WTC11 (cell line): ENCODE measurements around the gene GPR18. TPM values are rescaled to one million over a fixed set of nuclear protein-coding genes. Genes with fewer than 3 reads are reported as not detected.

ENCODE experiments used
- ATAC-seq: fragments of 200-7000 bp; cut with Tn5 transposase; 2 replicates; pipeline ENCODE4 v1.10.0; 2021; ENCODE audit warnings: mild to moderate bottlenecking, moderate library complexity
- CTCF ChIA-PET: fragments of 300-600 bp; sonication (Branson Sonifier 250); formaldehyde crosslinking; loops from one replicate; lab custom pipeline; 2021; ENCODE audit warnings: antibody characterized with exemption; lab: Charles Lee
- POLR2A ChIA-PET: fragments of 350-600 bp; sonication (Branson Sonifier 250); formaldehyde crosslinking; loops from one replicate; lab custom pipeline; 2021; ENCODE audit warnings: antibody characterized with exemption; lab: Charles Lee
- DNase-seq: peaks from one replicate; pipeline ENCODE4 v3.0.0; 2021; ENCODE audit warnings: low spot score
- H3K27ac Mint-ChIP-seq: 2 replicates; pipeline ENCODE4 v1.8.0; 2021; ENCODE audit warnings: mixed read lengths
- H3K27me3 Mint-ChIP-seq: 2 replicates; pipeline ENCODE4 v1.8.0; 2021; ENCODE audit warnings: low read depth, mild to moderate bottlenecking, moderate library complexity, mixed read lengths
- H3K36me3 Mint-ChIP-seq: 2 replicates; pipeline ENCODE4 v1.8.0; 2021; ENCODE audit warnings: mixed read lengths
- H3K4me1 Mint-ChIP-seq: 2 replicates; pipeline ENCODE4 v1.8.0; 2022; ENCODE audit warnings: mixed read lengths
- H3K4me3 Mint-ChIP-seq: 2 replicates; pipeline ENCODE4 v1.8.0; 2021; ENCODE audit warnings: mild to moderate bottlenecking, moderate library complexity, mixed read lengths
- H3K9me3 Mint-ChIP-seq: 2 replicates; pipeline ENCODE4 v1.8.0; 2021; ENCODE audit warnings: mixed read lengths
- AFF4 ChIP-seq: sonication (generic); formaldehyde crosslinking; IDR thresholded peaks from 2 replicates; pipeline ENCODE4 v1.8.1; 2023; ENCODE audit warnings: mild to moderate bottlenecking, missing genetic modification reagents, borderline replicate concordance
- AR ChIP-seq: fragments of 250-450 bp; sonication (Bioruptor Pico); IDR thresholded peaks from 2 replicates; pipeline ENCODE4 v1.9.0; 2021; ENCODE audit warnings: mild to moderate bottlenecking
- E2F4 ChIP-seq: sonication (generic); formaldehyde crosslinking; IDR thresholded peaks from 2 replicates; pipeline ENCODE4 v1.8.1; 2022; ENCODE audit warnings: low read depth, mild to moderate bottlenecking, moderate library complexity, missing genetic modification reagents, borderline replicate concordance
- E2F5 ChIP-seq: sonication (generic); formaldehyde crosslinking; IDR thresholded peaks from 2 replicates; pipeline ENCODE4 v1.8.1; 2022; ENCODE audit warnings: mild to moderate bottlenecking, moderate library complexity, missing genetic modification reagents
- EMX1 ChIP-seq: fragments of 250-450 bp; sonication (Bioruptor Pico); IDR thresholded peaks from 2 replicates; pipeline ENCODE4 v1.8.0; 2021; ENCODE audit warnings: mild to moderate bottlenecking
- FOXP1 ChIP-seq: sonication (generic); formaldehyde crosslinking; IDR thresholded peaks from 2 replicates; pipeline ENCODE4 v1.8.0; 2022; ENCODE audit warnings: missing genetic modification reagents, mild to moderate bottlenecking, moderate library complexity, borderline replicate concordance
- HMGXB4 ChIP-seq: sonication (generic); formaldehyde crosslinking; IDR thresholded peaks from 2 replicates; pipeline ENCODE4 v1.8.1; 2023; ENCODE audit warnings: mild to moderate bottlenecking, moderate library complexity, missing genetic modification reagents
- MAX ChIP-seq: sonication (generic); formaldehyde crosslinking; IDR thresholded peaks from 2 replicates; pipeline ENCODE4 v1.8.0; 2022; ENCODE audit warnings: mild to moderate bottlenecking, missing genetic modification reagents
- MXD4 ChIP-seq: fragments of 250-450 bp; sonication (Bioruptor Pico); IDR thresholded peaks from 2 replicates; pipeline ENCODE4 v1.8.0; 2021; ENCODE audit warnings: mild to moderate bottlenecking, moderate library complexity, borderline replicate concordance
- MYBL2 ChIP-seq: sonication (generic); formaldehyde crosslinking; IDR thresholded peaks from 2 replicates; pipeline ENCODE4 v1.8.1; 2023; ENCODE audit warnings: mild to moderate bottlenecking, moderate library complexity, missing genetic modification reagents
- NFE2L1 ChIP-seq: sonication (generic); formaldehyde crosslinking; IDR thresholded peaks from 2 replicates; pipeline ENCODE4 v1.8.1; 2023; ENCODE audit warnings: missing genetic modification reagents
- PRRX2 ChIP-seq: fragments of 250-450 bp; sonication (Bioruptor Pico); IDR thresholded peaks from 2 replicates; pipeline ENCODE4 v1.8.0; 2021; ENCODE audit warnings: mild to moderate bottlenecking
- RELA ChIP-seq: sonication (generic); formaldehyde crosslinking; IDR thresholded peaks from 2 replicates; pipeline ENCODE4 v1.8.1; 2022; ENCODE audit warnings: missing genetic modification reagents, mild to moderate bottlenecking, borderline replicate concordance
- SOX15 ChIP-seq: fragments of 250-450 bp; sonication (Bioruptor Pico); IDR thresholded peaks from 2 replicates; pipeline ENCODE4 v1.9.0; 2021; ENCODE audit warnings: mild to moderate bottlenecking
- USF1 ChIP-seq: sonication (generic); formaldehyde crosslinking; IDR thresholded peaks from 2 replicates; pipeline ENCODE4 v1.8.0; 2022; ENCODE audit warnings: mild to moderate bottlenecking, missing genetic modification reagents
- ZNF121 ChIP-seq: sonication (generic); formaldehyde crosslinking; IDR thresholded peaks from 2 replicates; pipeline ENCODE4 v1.8.0; 2023; ENCODE audit warnings: missing genetic modification reagents
- ZNF263 ChIP-seq: sonication (generic); formaldehyde crosslinking; IDR thresholded peaks from 2 replicates; pipeline ENCODE4 v1.8.1; 2022; ENCODE audit warnings: low read depth, mild to moderate bottlenecking, moderate library complexity, missing genetic modification reagents
- ZNF317 ChIP-seq: sonication (generic); formaldehyde crosslinking; IDR thresholded peaks from 2 replicates; pipeline ENCODE4 v1.8.1; 2023; ENCODE audit warnings: low read depth, mild to moderate bottlenecking, moderate library complexity, missing genetic modification reagents, borderline replicate concordance
- total RNA-seq: library from RNA; stranded (reverse); gene quantifications from 3 replicates; pipeline ENCODE4 v1.2.3, GENCODE V29; 2021

Gene GPR18
- total RNA-seq, 1 experiment from 2014 or later = 0.09 TPM

- no peak for TF ChIP-seq HMGXB4 (CRISPR knock-in tag)
- TF ChIP-seq, all 79 proteins: peak for 0
Measured at GRCh38 chr13:99269627-99270241, 11.6 kb upstream of the GPR18 start (continued).

- ChIA-PET POLR2A (no interaction called here), CTCF (interaction anchor here (0.7 to 4.8 kb wide), 7 partner anchors 38 to 240 kb away, joined by 4 to 74 read pairs (median 5); no protein-coding TSS in a partner anchor)
- no peak overlapping the region for H3K27ac Mint-ChIP-seq
- H3K9me3 Mint-ChIP-seq = peaks cover 5% of the 10 kb centered on the region; the same call in 1 of the 2 replicates
- TF ChIP-seq E2F5 (CRISPR knock-in tag) (no peak), NFE2L1 (CRISPR knock-in tag) (no peak), ZNF121 (CRISPR knock-in tag) (no peak), USF1 (CRISPR knock-in tag) (no peak)
- TF ChIP-seq, all 79 proteins: peak for 0
- no peak for ATAC-seq
- Mint-ChIP-seq H3K4me3 (no peak overlapping the region), H3K4me1 (peaks cover 5% of the 10 kb centered on the region), H3K36me3 (peaks cover 5% of the 10 kb centered on the region), H3K27me3 (no peaks in the 10 kb centered on the region)
- no peak for DNase-seq
Measured at GRCh38 chr13:99268822-99269221, 10.6 kb upstream of the GPR18 start.

- Mint-ChIP-seq H3K27ac (no peak overlapping the region), H3K27me3 (no peaks in the 10 kb centered on the region), H3K9me3 (peaks cover 5% of the 10 kb centered on the region; the same call in 1 of the 2 replicates), H3K4me3 (no peak overlapping the region), H3K36me3 (peaks cover 5% of the 10 kb centered on the region), H3K4me1 (peaks cover 12% of the 10 kb centered on the region)
- no peak for ATAC-seq
- POLR2A ChIA-PET = no interaction called here
- DNase-seq = no peak
- CTCF ChIA-PET = interaction anchor here (1.1 to 4.8 kb wide), 3 partner anchors 67 to 211 kb away, joined by 4 to 74 read pairs (median 21); partner anchors contain the start of gene UBAC2
- TF ChIP-seq ZNF317 (CRISPR knock-in tag) = no peak
- no peak for TF ChIP-seq ZNF263 (CRISPR knock-in tag)
- TF ChIP-seq ZNF121 (CRISPR knock-in tag) = no peak
- no peak for TF ChIP-seq PRRX2
- no peak for TF ChIP-seq MXD4 (CRISPR knock-in tag)
- no peak for TF ChIP-seq E2F4 (CRISPR knock-in tag)
- no peak for TF ChIP-seq USF1 (CRISPR knock-in tag)
- no peak for TF ChIP-seq MYBL2 (CRISPR knock-in tag)
- TF ChIP-seq SOX15 (CRISPR knock-in tag) = no peak
- TF ChIP-seq RELA = no peak
- TF ChIP-seq MAX (CRISPR knock-in tag) = no peak
- no peak for TF ChIP-seq AFF4 (CRISPR knock-in tag)
- TF ChIP-seq AR (CRISPR knock-in tag) = no peak
- no peak for TF ChIP-seq EMX1
- TF ChIP-seq FOXP1 (CRISPR knock-in tag) = no peak
Measured at GRCh38 chr13:99267927-99268326, 9.7 kb upstream of the GPR18 start.
